HL-60/S4 treated with phorbol 12-myristate 13-acetate at 8.2 ng/mL for 4 days and 3 days (cell line): ENCODE results near the gene FOCAD.
"Not testable (repeated sequence)": the region's sequence is repeated elsewhere in the genome, so short reads cannot be mapped to it uniquely, and the experiment has no call there.

ENCODE experiments used
- in situ Hi-C: fragments of 300-500 bp; cut with MboI; formaldehyde crosslinking; loops from 2 replicates; pipeline ENCODE4 v1.15.0; 2022; ENCODE audit warnings: low sequenced_read_pairs

FOCAD gene, protein sequence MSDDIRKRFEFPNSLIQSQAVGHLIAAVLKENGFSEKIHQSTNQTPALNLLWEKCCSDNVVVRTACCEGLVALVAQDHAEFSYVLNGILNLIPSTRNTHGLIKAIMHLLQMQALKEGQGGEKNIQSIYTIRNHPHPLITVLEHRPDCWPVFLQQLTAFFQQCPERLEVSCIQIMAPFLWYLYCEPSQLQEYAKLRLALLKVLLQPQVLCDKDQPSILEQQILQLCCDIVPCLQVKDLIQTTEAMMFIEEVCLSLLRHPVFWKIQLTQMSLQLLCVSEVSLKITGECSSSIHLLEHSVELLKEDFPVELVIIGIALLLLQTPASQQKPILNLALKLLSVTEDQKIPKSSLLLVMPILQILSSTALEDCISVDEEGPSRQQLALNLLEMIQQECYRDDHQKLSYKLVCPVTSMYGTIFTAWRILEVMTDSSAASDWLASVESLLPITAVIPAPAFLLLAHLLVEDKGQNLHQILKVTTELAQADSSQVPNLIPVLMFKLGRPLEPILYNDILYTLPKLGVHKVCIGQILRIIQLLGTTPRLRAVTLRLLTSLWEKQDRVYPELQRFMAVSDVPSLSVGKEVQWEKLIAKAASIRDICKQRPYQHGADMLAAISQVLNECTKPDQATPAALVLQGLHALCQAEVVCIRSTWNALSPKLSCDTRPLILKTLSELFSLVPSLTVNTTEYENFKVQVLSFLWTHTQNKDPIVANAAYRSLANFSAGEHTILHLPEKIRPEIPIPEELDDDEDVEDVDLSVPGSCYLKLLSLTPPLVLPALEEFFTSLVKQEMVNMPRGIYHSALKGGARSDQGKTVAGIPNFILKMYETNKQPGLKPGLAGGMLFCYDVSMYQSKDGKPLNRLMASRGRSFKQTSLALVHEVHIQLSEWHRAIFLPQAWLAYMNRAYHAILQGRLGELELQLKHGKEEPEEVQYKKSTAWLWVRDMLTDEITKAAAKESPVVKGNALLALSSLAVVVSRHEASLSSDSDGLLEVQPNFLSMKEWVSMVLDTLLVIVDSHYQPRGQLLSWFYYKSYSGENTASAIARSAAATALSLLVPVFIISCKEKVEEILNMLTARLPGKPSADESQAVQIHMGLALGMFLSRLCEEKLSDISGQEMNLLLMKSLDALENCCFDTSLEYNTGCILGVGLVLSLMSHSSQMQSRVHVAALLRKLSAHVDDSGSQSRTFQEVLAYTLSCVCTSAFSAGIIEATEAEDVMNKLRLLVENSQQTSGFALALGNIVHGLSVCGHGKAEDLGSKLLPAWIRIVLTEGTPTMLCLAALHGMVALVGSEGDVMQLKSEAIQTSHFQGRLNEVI (N-terminal part only)

DNA sequence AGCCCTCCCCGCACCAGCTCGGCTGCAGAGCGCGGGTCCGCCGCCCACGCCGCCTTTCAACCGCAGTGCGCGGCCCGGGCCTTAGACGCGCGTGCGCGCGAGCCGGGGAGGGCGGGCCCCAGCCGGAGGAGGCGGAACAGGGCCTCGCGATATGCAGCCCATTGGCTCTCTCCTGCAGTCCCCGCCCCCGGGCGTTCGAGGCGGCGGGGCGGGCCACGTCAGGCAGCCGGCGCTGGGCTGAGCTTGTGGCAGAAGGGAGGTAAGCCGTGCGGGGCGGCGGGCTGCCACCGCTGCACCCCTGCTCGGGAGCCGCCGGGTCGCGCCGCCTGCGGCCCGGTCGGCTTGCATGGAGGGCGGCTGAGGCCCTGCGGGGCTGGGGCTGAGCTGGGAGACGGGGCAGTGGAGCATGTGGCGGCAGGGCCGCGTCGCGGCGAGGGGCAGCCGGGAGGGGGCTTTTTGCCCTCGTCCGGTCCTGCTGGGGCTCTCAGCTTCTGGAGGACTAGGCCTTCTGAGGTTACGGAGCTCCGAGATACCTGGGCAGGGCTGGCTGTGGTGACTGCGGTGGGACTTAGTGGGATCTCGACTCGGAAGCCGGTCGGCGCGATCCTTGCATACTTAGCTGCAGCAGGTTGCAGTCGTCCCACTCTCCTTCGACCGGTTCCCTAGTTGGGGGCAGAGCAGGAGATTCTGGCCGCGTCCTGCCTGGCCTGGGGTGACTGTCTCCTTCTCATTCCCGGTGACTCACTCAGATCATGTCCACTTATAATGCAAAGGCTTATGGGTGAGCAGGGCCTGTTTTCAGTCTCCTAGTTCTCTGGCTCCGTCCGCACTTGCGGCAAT lies at the start of gene FOCAD:
FOCAD (plus strand) TSS at position 225 of the 840 bp plus-strand sequence. CDS start 31,095 bp downstream, outside the sequence.
- in situ Hi-C loops, result no loop called here

DNA sequence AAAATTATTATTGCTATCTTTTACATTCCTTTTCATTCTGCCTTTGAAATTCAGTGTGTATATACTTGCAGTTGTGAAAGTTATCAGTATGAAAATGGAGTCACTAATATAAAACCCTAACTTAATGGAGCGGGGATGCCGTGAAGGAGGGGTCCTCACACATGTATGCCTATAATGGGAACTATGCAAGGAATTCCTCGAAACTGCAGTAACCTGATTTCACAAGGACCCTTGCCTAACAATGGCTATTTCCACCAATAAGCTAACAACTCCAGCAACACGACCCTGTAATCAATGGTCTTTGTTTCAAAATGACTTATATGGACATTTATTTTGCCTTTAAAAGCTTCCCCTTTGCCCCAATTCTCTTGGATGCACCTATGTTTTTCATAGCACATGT lies 49.2 kb upstream of the FOCAD start:
- in situ Hi-C loops, result no loop called here

DNA sequence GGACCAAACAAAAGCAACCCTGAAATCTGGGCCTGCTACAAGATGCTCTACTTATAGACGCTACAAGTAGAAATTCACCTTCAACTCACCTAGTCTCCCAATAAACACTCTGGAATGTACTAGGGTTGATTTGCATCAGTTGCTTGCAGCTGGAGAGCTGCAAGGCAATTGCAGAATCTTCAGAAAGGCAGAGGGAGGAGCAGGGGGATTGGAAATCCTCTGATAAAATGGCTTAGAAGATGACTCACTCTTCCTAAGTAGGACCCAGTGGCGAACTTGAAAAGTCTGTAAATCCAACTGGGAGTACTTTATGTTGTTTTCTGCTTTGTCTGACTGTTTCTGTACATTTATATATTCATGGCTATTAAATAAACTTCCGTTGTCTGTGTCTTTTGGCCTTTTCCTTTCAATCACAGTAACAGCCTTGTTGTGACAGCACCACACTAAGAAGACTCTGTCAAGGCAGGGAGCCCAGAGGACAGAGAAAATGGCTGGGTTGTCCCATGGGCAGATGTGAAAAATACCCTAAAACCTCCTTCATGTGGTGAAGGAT lies 47.1 kb upstream of the FOCAD start:
- in situ Hi-C loops, result no loop called here

DNA sequence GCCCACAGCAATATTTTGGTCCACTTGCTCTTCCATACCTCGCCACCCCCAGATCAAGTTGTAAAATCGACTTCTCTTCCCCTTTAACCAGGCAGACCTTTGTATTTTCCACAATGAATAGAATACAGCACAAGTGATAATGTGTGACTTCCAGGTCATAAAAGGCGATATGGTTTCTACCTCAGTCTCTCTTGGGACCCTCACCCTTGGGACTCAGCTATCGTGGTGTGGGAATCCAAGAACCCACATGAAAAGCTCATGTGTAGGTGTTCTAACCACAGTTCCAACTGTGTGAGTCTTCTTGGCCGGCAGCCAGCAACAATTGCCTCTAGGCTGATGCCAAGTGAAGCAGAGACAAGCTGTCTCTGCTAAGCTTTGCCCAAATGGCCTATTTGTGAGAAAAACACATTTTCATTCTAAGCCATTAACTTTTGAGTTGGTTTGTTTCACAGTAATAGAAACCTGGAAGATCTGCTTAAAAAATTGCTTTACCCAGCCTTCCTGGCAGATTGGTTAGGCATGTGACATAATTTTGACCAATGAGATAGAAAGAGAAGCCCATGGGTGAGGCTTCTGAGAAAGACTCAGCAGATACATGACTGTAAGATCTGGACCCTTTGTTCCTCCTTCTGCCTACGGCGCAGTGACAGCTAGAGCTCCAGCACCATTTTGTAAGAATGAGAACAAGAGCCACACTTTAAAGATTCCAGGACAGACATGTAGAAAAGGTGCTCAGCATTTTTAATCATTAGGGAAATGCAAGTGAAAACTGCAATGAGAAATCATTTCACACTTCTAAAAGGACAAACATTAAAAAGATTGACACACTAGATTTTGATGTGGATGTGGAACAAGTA lies 43.5 kb upstream of the FOCAD start:
- in situ Hi-C loops, result no loop called here

DNA sequence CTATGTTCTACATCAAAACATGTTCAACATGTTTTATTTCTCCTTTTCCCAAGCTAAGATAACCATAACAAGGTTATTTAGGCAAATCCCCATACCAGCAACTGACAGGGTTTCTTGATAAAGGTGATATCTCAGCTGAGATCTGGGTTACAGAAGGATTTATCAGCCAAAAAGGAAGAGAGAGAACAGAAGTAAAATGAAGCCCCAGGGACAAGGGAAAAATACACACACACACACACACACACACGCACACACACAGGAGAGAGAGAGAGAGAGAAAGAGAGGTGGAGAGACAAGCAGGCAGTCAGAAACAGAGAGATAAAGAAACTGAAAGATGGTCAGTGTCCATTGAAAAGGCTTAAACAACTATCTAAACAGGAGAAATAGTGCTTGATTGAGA lies 42.0 kb upstream of the FOCAD start:
- in situ Hi-C loops, result no loop called here

DNA sequence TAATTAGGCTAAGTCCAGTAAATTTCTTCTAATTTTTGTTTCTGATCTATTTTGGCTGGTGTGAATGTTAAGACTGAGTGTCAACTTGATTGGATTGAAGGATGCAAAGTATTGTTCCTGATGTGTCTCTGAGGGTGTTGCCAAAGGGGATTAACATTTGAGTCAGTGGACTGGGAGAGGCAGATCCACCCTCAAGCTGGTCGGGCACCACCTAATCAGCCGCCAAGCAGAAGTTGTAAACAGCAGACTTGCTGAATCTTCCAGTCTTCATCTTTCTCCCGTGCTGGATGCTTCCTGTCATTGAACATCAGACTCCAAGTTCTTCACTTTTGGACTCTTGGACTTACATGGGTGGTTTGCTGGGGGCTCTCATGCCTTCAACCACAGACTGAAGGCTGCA lies 40.4 kb upstream of the FOCAD start:
- in situ Hi-C loops, result no loop called here

DNA sequence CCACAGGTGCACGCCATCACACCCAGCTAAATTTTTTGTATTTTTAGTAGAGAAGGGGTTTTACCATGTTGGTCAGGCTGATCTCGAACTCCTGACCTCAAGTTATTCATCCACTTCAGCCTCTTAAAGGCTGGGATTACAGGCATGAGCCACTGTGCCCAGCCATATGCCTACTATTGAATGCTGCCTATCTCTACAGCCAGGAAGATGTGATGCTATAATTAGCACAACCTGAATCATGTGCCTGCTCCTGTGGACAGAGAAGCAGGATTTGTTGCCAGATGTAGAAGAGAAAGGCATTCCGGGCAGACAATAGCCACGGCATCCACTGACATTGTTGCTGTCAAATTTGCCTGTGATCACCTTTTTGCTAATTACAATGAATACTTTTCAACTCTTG lies 37.4 kb upstream of the FOCAD start:
- in situ Hi-C loops, result no loop called here

DNA sequence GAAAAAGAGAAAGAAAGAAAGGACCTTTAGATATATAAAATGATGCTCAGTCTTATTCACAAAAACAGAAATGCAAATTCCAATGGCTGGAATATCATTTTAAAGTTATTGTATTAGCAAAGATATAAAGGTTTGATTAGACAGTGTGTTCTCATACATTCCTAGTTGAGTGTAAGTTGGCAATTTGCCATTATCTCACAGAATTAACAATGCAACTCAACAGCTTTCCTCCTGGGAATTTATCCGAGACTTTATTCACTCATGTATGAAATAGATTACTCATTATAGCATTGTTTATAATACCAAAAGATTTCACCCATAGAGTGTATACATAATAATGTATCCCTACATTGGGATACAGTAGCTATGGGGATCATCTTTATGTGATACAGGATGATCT lies 34.7 kb upstream of the FOCAD start:
- in situ Hi-C loops, result no loop called here

DNA sequence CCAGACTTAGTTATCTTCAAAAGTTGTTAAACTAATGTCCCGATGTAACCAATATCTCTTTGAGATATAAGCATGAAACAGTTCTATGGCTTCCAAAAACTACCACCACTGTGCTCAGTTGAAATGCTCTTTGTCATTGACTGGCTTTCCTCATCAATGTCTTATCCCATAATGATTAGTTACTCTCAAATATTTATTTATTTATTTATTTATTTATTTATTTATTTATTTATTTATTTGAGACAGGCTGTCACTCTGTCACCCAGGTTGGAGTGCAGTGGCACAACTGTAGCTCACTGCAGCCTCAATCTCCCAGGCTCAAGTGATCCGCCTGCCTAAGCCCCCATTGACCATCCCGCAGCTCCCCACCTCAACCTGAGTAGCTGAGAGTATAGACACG lies 33.7 kb upstream of the FOCAD start:
- in situ Hi-C loops, result no loop called here

DNA sequence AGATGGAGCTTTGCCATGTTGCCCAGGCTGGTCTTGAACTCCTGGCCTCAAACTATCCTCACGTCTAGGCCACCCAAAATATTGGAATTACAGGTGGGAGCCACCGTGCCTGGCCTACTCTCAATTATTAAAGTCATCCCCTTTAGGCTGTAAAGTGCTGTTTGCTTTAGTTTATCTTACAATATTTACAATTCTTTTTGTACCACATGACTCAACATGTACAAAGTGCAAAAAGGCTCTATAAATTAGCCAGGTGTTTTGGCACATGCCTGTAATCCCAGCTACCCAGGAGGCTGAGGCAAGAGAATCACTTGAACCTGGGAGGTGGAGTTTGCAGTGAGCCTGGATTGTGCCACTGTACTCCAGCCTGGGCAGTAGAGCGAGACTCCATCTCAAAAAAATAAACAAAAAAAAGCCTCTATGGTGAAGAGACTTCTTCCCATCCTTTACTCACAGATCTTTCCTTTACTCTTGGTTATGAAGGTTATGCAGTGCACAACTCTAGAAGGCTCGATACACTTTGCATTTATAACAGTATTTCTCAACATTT lies 33.2 kb upstream of the FOCAD start:
- in situ Hi-C loops, result no loop called here

DNA sequence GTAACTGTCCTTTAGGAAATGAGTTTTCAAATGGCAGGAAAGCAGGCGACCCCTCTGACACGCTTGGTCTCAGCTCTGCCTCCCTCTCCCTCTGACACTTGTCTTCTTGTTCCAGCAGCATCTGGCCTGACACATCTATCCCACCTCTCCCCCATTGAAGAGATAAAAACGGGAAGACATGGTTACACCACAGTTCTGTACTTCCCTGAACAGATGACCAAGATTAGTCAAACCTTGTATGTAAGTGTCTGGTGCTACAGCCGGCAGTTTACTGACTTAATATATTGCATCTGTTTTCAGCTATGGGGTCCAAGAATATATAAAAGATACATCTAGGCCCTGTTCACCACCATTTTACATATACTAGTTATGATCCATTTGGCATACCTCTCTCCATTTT lies 32.1 kb upstream of the FOCAD start:
- in situ Hi-C loops, result no loop called here

DNA sequence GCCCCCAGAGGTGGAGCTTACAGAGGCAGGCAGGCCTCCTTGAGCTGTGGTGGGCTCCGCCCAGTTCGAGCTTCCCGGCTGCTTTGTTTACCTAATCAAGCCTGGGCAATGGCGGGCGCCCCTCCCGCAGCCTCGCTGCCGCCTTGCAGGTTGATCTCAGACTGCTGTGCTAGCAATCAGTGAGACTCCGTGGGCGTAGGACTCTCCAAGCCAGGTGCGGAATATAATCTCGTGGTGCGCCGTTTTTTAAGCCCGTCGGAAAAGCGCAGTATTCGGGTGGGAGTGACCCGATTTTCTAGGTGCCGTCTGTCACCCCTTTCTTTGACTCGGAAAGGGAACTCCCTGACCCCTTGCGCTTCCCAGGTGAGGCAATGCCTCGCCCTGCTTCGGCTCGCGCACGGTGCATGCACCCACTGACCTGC lies 25.8 kb upstream of the FOCAD start:
- in situ Hi-C loops, result not testable (repeated sequence)

DNA sequence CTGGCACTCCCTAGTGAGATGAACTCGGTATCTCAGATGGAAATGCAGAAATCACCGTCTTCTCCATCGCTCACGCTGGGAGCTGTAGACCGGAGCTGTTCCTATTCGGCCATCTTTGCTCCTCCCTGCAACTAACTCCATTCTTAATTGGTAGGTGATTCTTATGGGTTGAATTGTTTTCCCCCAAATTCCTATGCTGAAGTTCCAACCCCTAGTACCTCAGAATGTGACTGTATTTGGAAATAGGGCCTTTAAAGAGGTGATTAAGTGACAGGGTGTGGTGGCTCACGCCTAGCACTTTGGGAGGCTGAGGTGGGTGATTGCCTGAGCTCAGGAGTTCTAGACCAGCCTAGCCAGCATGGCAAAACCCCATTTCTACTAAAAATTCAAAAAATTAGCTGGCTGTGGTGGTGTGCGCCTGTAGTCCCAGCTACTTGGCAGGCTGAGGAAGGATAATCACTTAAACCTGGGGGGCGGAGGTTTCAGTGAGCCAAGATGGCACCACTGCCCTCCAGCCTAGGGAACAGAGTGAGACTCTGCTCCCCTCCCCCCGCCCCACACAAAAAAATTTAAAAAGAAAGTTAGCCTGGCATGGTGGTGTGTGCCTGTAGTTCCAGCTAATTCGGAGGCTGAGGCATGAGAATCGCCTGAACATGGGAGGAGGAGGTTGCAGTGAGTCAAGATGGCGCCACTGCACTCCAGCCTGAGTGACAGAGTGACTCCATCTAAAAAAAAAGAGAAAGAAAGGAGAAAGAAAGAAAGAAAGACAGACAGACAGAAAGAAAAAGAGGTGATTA lies 25.2 kb upstream of the FOCAD start:
- in situ Hi-C loops, result no loop called here

DNA sequence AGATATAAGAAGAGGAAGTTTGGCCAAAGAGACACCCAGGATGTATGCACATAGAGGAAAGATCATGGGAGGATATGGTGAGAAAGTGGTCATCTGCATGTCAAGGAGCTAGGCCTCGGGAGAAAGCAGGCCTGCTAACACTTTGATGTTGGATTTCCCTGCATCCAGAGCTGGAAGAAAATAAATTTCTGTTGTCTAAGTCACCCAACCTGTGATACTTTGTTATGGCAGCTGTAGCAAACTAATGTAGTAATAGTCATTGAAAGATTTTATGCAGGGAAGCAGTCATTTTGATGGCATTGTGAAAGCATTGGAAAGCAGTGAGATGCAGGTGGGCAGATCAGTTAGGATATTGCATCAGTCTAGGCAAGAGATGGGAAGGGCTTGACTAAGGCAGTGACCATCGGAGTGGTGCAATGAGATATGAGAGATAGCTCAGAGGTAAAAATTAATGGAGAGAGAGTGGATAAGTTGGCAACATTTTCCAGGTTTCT lies 24.5 kb upstream of the FOCAD start:
- in situ Hi-C loops, result no loop called here

DNA sequence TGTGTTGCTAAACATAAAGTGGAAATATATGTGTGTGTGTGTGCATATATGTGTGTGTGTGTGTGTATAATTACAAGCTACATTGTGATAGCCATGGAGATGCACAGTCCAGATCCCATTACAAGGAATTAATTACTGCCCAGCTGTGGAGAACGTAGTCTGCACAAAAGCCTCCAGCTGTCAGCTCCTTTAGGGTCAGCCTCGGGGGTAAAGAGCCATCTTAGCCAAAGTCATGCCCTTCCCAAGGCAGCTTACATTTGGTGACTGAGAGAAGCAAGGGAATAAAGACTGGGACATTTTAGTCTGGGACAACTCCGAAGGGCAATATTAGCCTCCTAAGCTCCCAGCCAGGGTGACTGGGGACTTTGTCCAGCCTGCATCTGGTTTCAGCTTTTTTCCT lies 21.9 kb upstream of the FOCAD start:
- in situ Hi-C loops, result no loop called here

DNA sequence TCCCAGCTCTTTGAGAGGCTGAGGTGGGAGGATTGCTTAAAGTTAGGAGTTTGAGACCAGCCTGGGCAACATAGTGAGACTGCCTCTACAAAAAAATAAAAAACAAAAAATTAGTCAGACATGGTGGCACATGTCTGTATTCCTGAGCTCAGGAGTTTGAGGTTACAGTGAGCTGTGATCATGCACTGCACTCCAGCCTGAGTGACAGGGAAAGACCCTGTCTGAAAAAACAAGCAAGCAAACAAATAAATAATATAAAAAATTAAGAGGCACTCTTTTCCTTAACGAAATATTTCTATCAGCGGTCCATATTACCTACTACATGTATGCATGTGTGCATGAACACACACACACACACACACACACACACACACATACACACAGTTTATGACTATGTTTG lies 20.9 kb upstream of the FOCAD start:
- in situ Hi-C loops, result no loop called here

DNA sequence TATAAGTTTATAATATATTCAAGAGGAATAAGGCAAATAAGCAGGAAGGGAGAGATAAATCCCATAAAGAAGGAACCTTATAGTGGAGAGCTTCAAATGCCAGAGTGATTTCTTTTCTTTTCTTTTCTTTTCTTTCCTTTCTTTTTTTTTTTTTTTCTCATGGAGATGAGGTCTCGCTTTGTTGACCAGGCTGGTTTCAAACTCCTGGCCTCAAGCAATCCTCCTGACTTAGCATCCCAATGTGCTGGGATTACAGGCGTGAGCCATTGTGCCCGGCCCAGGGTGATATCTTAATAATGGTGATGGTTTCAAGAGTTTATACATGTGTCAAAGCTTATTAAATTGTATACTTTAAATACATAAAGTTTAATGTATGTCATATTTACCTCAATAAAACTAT lies 19.6 kb upstream of the FOCAD start:
- in situ Hi-C loops, result no loop called here

DNA sequence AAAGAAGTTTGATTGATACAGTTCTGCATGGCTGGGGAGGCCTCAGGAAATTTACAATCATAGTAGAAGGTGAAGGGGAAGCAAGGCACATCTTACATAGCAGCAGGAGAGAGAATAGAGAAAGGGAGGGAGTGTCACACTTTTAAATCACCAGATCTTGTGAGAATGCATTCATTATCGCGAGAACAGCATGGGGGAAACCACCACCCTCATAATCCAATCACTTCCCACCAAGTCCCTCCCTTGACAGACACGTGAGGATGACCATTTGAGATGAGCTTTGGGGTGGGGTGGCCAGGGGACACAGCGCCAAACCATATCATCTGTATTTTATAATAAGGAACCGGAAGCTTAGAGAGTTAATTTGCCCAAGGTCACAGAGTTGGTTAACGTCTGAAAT lies 13.7 kb upstream of the FOCAD start:
- in situ Hi-C loops, result no loop called here
